ENCODE results near the gene MSI2. TPM values are rescaled to one million over a fixed set of nuclear protein-coding genes. Genes with fewer than 3 reads are reported as not detected.

The MSI2 gene
- total RNA-seq, 2 experiments from 2014 or later: 113 to 114 TPM

DNA sequence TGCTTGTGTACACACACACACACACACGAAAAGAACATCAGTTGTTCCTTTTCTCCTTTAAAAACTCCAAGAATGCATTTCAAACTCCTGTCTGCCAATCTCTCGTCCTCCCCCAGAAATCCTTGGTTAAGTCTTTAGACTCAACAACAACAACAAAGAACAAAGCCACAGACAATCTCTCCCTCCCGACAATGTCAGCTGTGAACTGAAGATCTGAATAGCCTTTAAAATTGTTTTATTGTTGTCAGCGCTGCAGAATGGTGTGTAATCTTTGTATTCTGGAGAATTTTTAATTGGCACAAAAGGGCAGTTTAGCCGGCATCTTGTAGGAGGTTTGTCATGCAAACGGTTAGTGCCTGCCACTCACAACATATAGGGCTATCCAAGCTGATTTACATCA lies 219.5 kb downstream of the MSI2 start:
- Mint-ChIP-seq H3K9me3 (no peaks in the 10 kb centered on the region), H3K36me3 (peaks cover 6% of the 10 kb centered on the region), H3K4me3 (no peak overlapping the region), H3K4me1 (peaks cover 19% of the 10 kb centered on the region), H3K27ac (no peak overlapping the region), H3K27me3 (no peaks in the 10 kb centered on the region)
- no peak for ATAC-seq (ENCODE audit: low read depth)
- POLR2A ChIA-PET: no interaction called here
- DNase-seq: no peak

DNA sequence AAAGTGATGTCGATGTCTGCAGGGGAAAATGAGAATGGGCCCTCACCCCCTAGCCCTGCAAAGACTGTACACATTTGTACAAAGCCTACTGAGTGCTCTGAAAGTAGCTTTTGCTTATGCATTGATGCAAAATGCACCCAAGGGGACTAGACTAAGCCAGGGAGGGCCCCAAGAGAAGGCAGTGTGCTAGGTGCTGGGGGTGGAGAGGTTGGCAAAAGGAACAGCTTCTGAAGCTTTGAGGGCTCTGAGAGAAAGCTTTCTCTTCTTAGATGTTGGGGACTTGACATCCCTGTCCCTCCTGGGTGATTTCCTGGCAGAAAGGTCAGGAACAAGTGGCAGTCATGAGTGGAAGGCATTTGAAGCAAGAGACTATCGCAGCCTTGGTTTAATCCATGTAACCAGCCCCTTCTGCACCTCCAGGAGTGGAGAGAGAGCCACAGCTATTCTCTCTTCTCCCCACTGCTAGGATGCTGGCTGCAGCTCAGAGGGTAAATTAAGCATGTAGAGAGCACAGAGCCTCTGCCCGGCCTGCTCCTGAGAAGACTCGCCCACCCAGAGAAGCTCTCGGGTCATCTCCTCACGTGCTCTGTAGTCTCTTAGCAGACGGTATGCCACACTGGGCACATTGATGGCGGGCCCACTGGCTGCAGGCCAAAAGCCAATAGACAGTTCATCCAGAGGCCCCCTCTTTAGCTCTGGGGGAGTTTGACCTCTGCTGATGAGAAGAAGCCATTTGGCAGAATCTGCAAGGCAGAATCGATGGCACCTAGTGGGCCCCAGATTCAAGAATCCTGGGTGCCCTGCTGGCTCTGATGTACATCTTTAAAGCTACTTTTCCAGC lies 221.4 kb downstream of the MSI2 start:
- POLR2A ChIA-PET: interaction anchor here (0.6 kb wide), 1 partner anchor 124 kb away, joined by 3 read pairs; no protein-coding TSS in a partner anchor
- H3K27me3 Mint-ChIP-seq: no peaks in the 10 kb centered on the region
- no peaks in the 10 kb centered on the region for H3K9me3 Mint-ChIP-seq
- H3K36me3 Mint-ChIP-seq: peaks cover 9% of the 10 kb centered on the region
- H3K4me1 Mint-ChIP-seq: peaks cover 35% of the 10 kb centered on the region
- no peak overlapping the region for H3K27ac Mint-ChIP-seq
- ATAC-seq (ENCODE audit: low read depth) (no peak), DNase-seq (no peak)
- no peak overlapping the region for H3K4me3 Mint-ChIP-seq

DNA sequence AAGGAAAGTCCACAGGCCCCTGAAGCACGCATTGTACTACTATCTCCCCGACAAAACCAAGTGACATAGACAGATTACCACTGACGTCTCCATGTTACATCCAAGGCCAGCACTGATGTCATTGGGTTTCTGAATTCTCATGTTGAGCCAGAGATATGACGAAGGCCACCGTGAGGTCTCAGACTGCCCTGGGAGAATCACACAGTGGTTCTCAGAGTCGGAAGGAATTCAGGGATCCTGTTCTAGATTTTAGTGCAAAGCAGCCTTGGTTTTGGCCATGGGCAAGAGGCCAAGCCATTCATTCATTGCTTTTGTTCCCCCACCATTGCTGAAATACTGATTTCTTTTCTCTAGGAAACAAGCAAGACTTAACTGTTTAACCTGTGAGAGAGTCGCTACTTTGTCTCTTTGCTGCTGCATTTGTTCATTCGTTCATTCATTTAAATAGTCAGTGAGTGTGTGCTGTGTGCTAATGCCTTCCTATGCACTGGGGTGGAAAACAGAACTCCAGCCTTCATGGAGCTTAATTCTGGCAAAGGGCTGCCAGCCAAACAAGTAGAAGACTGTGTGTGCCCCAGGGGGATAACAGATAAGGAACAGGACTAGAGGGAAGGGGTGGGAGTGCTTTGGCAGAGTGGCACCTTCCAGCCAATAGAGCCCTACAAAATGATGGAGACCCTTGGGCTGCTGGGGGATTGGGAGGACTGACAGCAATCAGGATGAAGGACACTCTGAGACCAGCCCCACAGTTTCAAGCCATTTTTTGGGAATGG lies 222.3 kb downstream of the MSI2 start:
- Mint-ChIP-seq H3K27ac (peak overlapping the region; percentile 6), H3K27me3 (no peaks in the 10 kb centered on the region), H3K9me3 (no peaks in the 10 kb centered on the region), H3K4me1 (peaks cover 39% of the 10 kb centered on the region), H3K4me3 (no peak overlapping the region), H3K36me3 (peaks cover 9% of the 10 kb centered on the region)
- DNase-seq (no peak), ATAC-seq (ENCODE audit: low read depth) (no peak)
- POLR2A ChIA-PET: no interaction called here

DNA sequence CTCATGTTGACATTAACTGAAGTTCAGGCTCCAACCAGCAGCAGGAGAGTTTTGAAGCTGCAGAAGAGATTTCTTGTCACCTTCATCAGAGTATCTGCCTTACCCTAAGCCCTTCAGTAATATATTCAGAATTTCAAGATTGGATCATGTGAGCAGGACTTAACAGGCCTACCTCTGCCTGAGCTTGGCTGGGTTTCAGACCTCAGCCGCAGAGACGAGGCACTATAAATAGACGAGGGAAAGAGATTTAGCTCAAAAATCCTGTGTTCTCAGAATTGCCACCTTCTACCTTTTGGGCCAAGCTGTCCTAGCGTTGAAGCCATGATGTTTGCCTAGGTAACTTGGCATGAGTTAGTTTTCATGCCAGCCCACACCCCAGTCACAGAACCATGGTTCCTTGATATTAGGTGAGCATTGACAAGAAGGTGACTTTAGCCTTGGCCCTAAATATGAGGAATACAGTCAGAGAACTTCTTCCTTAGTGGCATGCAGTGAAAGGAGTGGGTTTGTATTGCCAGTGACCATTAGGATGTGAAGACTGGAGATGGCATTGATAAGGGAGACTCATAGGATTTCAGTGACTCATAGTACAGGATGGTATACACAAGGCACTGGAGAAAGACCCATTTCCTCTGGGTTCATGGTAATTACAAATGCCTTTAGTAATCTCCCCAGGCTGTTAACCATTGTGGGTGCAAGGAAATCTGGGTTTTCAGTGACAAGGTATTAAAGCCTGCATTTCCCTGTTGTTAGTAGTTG lies 224.3 kb downstream of the MSI2 start:
- Mint-ChIP-seq H3K4me3 (peak overlapping the region; percentile 59), H3K4me1 (peaks cover 54% of the 10 kb centered on the region)

DNA sequence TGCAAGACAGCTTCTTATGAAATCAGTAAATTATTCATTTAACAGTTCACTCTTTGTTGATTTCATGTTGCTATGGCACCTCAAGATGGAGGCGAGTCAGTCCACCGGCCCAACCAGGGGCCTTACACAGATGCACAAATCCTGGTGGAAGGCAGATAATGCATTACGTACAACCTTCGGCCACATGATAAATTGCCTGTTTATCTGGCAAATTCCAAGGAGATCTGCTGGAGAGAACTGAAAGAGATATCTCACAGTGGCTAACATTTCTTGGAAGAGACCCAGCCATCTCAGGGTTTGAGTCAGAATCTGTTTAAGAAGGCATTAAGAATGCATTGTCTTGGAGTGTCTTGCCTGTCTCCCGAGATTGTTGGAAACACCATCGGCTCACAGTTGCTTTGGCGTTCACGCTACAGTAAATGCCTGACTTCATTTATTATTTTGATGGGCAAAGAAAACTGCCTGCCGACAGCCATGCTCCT lies 225.6 kb downstream of the MSI2 start:
- peaks cover 12% of the 10 kb centered on the region for H3K36me3 Mint-ChIP-seq
- ATAC-seq (ENCODE audit: low read depth) (no peak), DNase-seq (no peak)
- POLR2A ChIA-PET: no interaction called here
- no peak overlapping the region for H3K4me3 Mint-ChIP-seq
- no peaks in the 10 kb centered on the region for H3K27me3 Mint-ChIP-seq
- no peak overlapping the region for H3K27ac Mint-ChIP-seq
- H3K4me1 Mint-ChIP-seq: peaks cover 58% of the 10 kb centered on the region
- no peaks in the 10 kb centered on the region for H3K9me3 Mint-ChIP-seq

More for the DNA sequence above, 224.3 kb downstream of the MSI2 start:
- Mint-ChIP-seq H3K27me3 (no peaks in the 10 kb centered on the region), H3K9me3 (no peaks in the 10 kb centered on the region), H3K36me3 (peaks cover 13% of the 10 kb centered on the region), H3K27ac (peak overlapping the region; percentile 81)
- POLR2A ChIA-PET: interaction anchor here (1.2 kb wide), 1 partner anchor 41 kb away, joined by 3 read pairs; no protein-coding TSS in a partner anchor
- DNase-seq (no peak), ATAC-seq (ENCODE audit: low read depth) (peak; percentile 83)

DNA sequence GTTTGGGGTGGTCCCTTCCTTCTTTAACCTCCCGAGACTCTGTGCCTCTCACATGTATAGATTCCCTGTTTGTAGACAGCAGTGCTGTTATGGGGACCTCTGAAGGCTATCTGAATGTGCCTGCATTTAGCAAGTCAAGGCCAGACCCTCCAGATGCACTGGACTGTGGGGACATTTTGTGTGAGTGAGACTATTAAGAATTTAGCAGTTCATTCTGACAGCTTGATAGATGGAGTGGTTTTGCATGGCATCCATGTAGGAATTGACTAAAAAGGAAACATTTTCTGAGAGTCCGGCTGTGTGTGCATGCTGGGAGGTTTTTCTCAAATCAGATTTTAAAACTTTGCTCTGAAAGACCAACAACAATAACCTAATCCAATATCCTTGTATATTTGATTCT lies 226.3 kb downstream of the MSI2 start:
- Mint-ChIP-seq H3K4me1 (peaks cover 63% of the 10 kb centered on the region), H3K9me3 (no peaks in the 10 kb centered on the region)
- POLR2A ChIA-PET: no interaction called here

DNA sequence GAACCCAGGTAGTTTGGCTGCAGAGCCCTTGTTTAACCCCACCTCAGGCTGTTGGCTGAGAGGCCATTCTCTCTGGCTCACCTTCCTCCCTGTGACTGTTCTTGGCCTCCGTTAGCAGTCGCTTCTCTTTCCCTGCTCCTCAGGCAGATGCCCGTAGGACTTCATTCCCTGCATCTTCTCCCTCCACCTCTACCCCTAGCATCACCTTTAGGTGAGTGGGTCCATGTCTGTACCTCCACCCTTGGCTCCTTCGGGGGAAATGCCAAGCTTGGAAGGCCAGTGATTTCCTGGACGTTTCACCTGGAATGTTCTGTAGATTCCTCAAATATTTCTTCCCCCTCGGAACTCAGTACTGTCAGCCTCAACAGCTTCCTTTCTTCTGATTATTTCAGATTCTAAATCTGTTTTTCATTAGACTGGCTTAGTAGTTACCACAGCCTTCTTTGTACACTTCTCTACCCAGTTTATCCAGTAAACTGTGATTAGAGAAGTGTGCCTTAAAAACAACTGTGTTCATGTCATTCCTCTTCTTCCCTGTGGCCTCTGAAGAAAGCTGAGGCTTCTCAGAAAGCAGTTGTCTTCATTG lies 227.9 kb downstream of the MSI2 start:
- POLR2A ChIA-PET: interaction anchor here (0.7 kb wide), 1 partner anchor 127 kb away, joined by 3 read pairs; no protein-coding TSS in a partner anchor
- H3K4me3 Mint-ChIP-seq: no peak overlapping the region
- peaks cover 61% of the 10 kb centered on the region for H3K4me1 Mint-ChIP-seq
- no peak overlapping the region for H3K27ac Mint-ChIP-seq
- ATAC-seq (ENCODE audit: low read depth) (no peak), DNase-seq (no peak)
- H3K36me3 Mint-ChIP-seq: peaks cover 9% of the 10 kb centered on the region
- no peaks in the 10 kb centered on the region for H3K27me3 Mint-ChIP-seq
- H3K9me3 Mint-ChIP-seq: no peaks in the 10 kb centered on the region

More for the DNA sequence above, 226.3 kb downstream of the MSI2 start:
- Mint-ChIP-seq H3K27me3 (no peaks in the 10 kb centered on the region), H3K4me3 (no peak overlapping the region), H3K27ac (no peak overlapping the region), H3K36me3 (peaks cover 12% of the 10 kb centered on the region)
- no peak for ATAC-seq (ENCODE audit: low read depth)
- no peak for DNase-seq

DNA sequence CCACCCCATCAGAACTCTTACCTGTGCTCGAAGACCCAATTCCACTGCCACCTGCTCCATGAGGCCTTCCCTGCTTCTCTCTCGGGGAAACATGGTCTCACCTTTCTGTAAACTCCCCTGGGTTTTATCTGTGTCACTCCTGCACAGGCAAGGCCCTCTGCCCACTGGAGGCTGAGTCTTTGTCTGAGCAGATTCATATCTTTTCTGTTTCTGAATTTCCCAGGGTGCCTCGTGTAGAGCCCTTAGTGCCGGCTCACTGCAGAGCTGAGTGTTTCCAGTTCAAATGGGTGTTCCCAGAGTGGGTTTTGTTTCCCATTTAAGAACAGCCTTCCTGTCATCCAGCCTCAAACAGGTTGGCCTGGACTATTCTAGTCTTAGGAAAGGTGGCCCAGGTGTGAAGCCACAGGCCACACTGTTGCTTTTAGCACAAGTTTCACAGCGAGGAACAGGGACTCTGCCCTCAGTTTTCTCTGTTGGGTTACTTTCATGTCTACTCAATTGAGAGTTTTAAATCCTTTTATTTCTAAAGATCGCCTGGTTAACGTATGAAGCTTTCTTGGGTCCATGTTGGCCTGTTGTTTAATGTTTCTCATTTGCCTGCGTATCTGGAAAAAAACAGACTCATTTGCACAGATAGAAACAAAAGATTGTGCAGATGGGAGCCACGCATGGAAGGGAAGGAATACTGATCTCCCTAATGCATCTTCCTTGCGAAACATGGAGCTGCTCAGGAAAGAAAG lies 228.7 kb downstream of the MSI2 start:
- no peak for DNase-seq
- no peak overlapping the region for H3K27ac Mint-ChIP-seq
- no peak overlapping the region for H3K4me3 Mint-ChIP-seq
- POLR2A ChIA-PET: no interaction called here
- peaks cover 9% of the 10 kb centered on the region for H3K36me3 Mint-ChIP-seq
- no peak for ATAC-seq (ENCODE audit: low read depth)
- H3K9me3 Mint-ChIP-seq: no peaks in the 10 kb centered on the region
- peaks cover 60% of the 10 kb centered on the region for H3K4me1 Mint-ChIP-seq
- no peaks in the 10 kb centered on the region for H3K27me3 Mint-ChIP-seq

DNA sequence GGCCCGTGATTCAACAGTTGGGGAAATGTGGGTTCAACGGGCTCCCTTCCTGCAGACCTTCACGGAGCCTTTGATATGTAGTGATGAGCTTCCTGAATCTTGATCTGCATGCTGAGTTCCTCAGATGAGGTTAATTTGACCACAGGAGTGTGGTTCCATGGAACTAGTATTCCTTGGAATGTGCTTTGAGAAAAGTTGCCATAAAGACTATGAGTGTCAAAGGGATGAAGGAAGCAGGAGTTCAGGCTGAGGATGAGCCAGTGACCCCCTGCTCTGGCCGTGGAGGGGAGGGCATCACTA lies 229.2 kb downstream of the MSI2 start:
- ATAC-seq (ENCODE audit: low read depth) (no peak), DNase-seq (no peak)
- no peak overlapping the region for H3K4me3 Mint-ChIP-seq
- peaks cover 55% of the 10 kb centered on the region for H3K4me1 Mint-ChIP-seq
- H3K27me3 Mint-ChIP-seq: no peaks in the 10 kb centered on the region
- H3K36me3 Mint-ChIP-seq: peaks cover 7% of the 10 kb centered on the region
- no peak overlapping the region for H3K27ac Mint-ChIP-seq
- POLR2A ChIA-PET: no interaction called here
- H3K9me3 Mint-ChIP-seq: no peaks in the 10 kb centered on the region

DNA sequence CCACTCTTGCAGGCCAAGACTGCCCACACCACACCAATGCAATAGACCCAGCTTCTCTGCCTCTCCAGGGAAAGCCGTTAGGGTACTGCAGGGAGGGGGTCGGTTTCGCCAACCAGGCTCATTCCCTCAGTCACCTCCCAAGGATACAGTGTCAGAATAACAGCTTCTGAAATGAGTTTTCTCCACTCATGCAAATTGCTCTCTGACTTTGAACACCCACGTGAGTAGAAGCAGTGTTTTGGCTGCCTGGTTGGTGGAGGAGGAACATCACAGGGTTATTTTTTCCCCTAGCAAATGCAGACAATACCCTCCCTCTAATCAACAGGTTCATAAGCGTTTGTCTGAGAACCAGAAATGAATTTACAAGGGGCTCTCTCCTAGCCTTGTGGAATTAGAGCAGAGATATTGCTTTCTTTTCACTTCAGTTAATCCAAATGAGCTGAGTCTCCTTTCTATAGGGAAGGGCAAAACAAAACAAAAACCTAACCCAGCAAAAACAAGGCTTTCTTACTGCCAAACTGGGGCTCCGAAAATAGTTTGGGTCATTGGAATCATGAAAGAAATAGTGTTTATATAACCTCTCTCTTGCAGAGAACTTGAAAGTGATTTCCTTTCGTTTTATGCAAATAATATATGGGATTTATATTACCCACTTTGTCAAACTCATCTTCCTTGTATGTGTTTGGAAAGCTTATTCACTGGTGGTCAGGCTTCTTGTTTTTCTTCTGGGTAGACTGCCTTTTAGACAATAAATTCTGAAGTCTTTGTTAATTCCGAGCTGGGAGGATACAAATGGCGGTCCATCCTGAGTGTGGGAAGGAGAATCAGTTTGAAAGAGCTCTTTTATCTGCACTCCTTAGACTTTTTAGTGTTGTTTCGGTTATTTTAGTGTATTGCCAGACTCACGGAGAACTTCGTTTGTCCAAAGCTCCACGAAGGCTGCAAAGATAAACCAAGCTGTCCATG lies 229.9 kb downstream of the MSI2 start:
- Mint-ChIP-seq H3K9me3 (no peaks in the 10 kb centered on the region), H3K27me3 (no peaks in the 10 kb centered on the region), H3K36me3 (peaks cover 7% of the 10 kb centered on the region), H3K4me3 (no peak overlapping the region), H3K4me1 (peaks cover 48% of the 10 kb centered on the region), H3K27ac (no peak overlapping the region)
- DNase-seq (no peak), ATAC-seq (ENCODE audit: low read depth) (no peak)
- POLR2A ChIA-PET: no interaction called here

DNA sequence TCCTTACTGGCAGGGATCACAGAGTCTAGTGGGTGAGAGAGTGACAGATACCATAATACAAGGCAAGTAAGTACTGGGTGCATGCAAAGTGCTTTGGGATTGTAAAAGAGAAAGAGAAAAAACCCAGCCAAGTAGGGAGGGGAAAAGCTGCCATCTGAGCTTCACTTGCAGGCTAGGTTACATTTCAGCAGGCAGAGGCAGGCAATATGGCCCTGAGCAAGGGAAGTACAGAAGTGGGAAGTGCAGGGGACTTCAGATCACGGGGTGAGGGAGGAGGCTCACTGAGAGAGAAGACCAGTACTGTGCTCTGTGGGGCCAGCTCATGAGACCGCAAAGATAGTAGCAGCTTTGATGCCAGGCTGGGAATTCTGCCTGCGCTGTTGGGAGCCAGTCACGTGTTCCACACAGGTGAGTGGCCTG lies 230.6 kb downstream of the MSI2 start:
- Mint-ChIP-seq H3K27me3 (no peaks in the 10 kb centered on the region), H3K9me3 (no peaks in the 10 kb centered on the region), H3K27ac (no peak overlapping the region), H3K36me3 (peaks cover 7% of the 10 kb centered on the region), H3K4me3 (no peak overlapping the region), H3K4me1 (peaks cover 41% of the 10 kb centered on the region)
- no peak for ATAC-seq (ENCODE audit: low read depth)
- no peak for DNase-seq
- POLR2A ChIA-PET: no interaction called here

DNA sequence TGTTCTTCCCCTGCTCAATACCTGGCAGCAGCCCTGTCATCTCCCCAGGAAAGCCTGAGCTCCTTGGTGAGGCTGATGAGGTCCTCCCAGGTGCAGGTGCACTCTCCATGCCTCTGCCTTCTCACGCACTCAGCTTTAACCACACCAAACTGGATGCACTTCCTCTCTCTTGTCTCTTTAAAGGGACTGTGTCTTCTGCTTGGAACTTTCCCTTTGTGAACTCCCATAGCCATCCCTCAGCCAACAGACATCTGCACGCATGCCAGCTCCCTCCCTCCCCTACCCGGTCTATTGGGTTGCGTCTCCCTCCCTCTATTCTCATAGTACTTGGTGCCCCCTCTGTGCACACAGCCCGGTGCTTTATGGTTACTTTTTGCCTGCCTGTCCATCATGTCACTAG lies 231.2 kb downstream of the MSI2 start:
- Mint-ChIP-seq H3K27ac (no peak overlapping the region), H3K9me3 (no peaks in the 10 kb centered on the region), H3K27me3 (no peaks in the 10 kb centered on the region), H3K4me3 (no peak overlapping the region), H3K36me3 (peaks cover 4% of the 10 kb centered on the region), H3K4me1 (peaks cover 37% of the 10 kb centered on the region)
- DNase-seq (no peak), ATAC-seq (ENCODE audit: low read depth) (no peak)
- POLR2A ChIA-PET: no interaction called here
